Endothelial cell of umbilical vein (primary cell): ENCODE measurements around the gene POU5F1. TPM values are rescaled to one million over a fixed set of nuclear protein-coding genes. Genes with fewer than 3 reads are reported as not detected.
A peak's percentile ranks its signal among the peaks of the same experiment; 100 is the strongest.

ENCODE experiments used
- BruUV-seq: library from RNA; stranded (reverse); fragments of 400-500 nt; replicated peaks from 2 replicates; lab custom pipeline; 2021; lab: Mats Ljungman, UMichigan
- CTCF ChIA-PET: fragments of 300-600, 350-600 bp; sonication (Branson Sonifier 250); formaldehyde crosslinking; loops from one replicate; lab custom pipeline; 2021; ENCODE audit warnings: antibody characterized with exemption, inconsistent platforms; lab: Charles Lee
- POLR2A ChIA-PET: fragments of 300-600, 350-600 bp; sonication (Branson Sonifier 250); formaldehyde crosslinking; loops from one replicate; lab custom pipeline; 2021; ENCODE audit warnings: antibody characterized with exemption, inconsistent platforms; lab: Charles Lee
- DNase-seq: peaks from one replicate; pipeline ENCODE4 v3.0.0-alpha.2; 2011; ENCODE audit warnings: low read depth, low spot score
- FAIRE-seq: peaks from 2 replicates; lab custom pipeline; 2011; peaks lifted over from hg19 to GRCh38; lab: Jason Lieb, UNC
- H2AFZ ChIP-seq: 2 replicates; pipeline ENCODE4 v1.6.0; 2012; ENCODE audit warnings: low read depth, low read length, control low read depth, inconsistent platforms
- H3K27ac ChIP-seq: 2 replicates; pipeline ENCODE4 v1.5.1; 2011; ENCODE audit warnings: low read depth, mild to moderate bottlenecking, control low read depth, low read length, moderate library complexity; ENCODE audit not compliant: insufficient read depth
- H3K27me3 ChIP-seq, 2 experiments: 2 replicates each; pipeline versions ENCODE4 v1.6.0 to v1.6.1; 2011; ENCODE audit warnings: low read length in 2 of 2, mixed read lengths in 1 of 2; ENCODE audit not compliant: control insufficient read depth in 2 of 2, insufficient read depth in 2 of 2
- H3K36me3 ChIP-seq, 2 experiments: 2 replicates in 1 of 2; 3 replicates in 1 of 2; pipeline ENCODE4 v1.5.1; 2011; ENCODE audit warnings: low read length in 2 of 2, mild to moderate bottlenecking in 1 of 2, moderate library complexity in 1 of 2; ENCODE audit not compliant: control insufficient read depth in 2 of 2, insufficient read depth in 2 of 2; ENCODE audit errors: extremely low read depth in 1 of 2
- H3K4me1 ChIP-seq: 3 replicates; pipeline ENCODE4 v1.5.1; 2011; ENCODE audit warnings: mild to moderate bottlenecking, low read length; ENCODE audit not compliant: control insufficient read depth, insufficient read depth; ENCODE audit errors: extremely low read depth
- H3K4me2 ChIP-seq: 2 replicates; pipeline ENCODE4 v1.6.1; 2011; ENCODE audit warnings: low read length, control low read depth, mixed read lengths; ENCODE audit not compliant: insufficient read depth
- H3K4me3 ChIP-seq, 3 experiments: fragments of 200-600 bp in 1 of 3; sonication (generic), shearing (Covaris generic) in 1 of 3; replicated peaks in 1 of 3; 2 replicates each; pipeline ENCODE4 v1.5.1; 2011 to 2016; ENCODE audit warnings: control low read depth in 3 of 3, low read length in 3 of 3, mild to moderate bottlenecking in 2 of 3, inconsistent platforms in 1 of 3, low read depth in 1 of 3, moderate library complexity in 1 of 3; ENCODE audit not compliant: insufficient read depth in 1 of 3
- H3K79me2 ChIP-seq: 2 replicates; pipeline ENCODE4 v1.6.0; 2012; ENCODE audit warnings: low read length, inconsistent platforms; ENCODE audit not compliant: control insufficient read depth, insufficient read depth
- H3K9ac ChIP-seq: replicated peaks from 2 replicates; pipeline ENCODE3; 2011; ENCODE audit warnings: low read length, control low read depth; ENCODE audit not compliant: insufficient read depth; ENCODE audit errors: extremely low read depth
- H3K9me1 ChIP-seq: replicated peaks from 3 replicates; pipeline ENCODE4 v1.6.0; 2011; ENCODE audit warnings: mild to moderate bottlenecking, low read length; ENCODE audit not compliant: control insufficient read depth, insufficient read depth; ENCODE audit errors: extremely low read depth
- H3K9me3 ChIP-seq: replicated peaks from 2 replicates; pipeline ENCODE4 v1.5.1; 2012; ENCODE audit warnings: low read length, inconsistent platforms; ENCODE audit not compliant: control insufficient read depth, insufficient read depth
- H4K20me1 ChIP-seq: replicated peaks from 2 replicates; pipeline ENCODE3; 2011; ENCODE audit warnings: mild to moderate bottlenecking, low read length; ENCODE audit not compliant: control insufficient read depth, insufficient read depth; ENCODE audit errors: extremely low read depth
- CTCF ChIP-seq, 2 donors: IDR thresholded peaks; 1 replicate in 1 of 2; 2 replicates in 1 of 2; pipeline ENCODE4 v1.5.1; 2011; ENCODE audit warnings: low read length in 2 of 2, mild to moderate bottlenecking in 2 of 2, moderate library complexity in 2 of 2, control low read depth in 1 of 2, inconsistent platforms in 1 of 2, low read depth in 1 of 2; ENCODE audit not compliant: insufficient read depth in 1 of 2; ENCODE audit errors: extremely low read depth in 1 of 2
- EZH2 ChIP-seq: IDR thresholded peaks from 2 replicates; pipeline ENCODE4 v1.6.1; 2012; ENCODE audit warnings: borderline replicate concordance, low read depth, mild to moderate bottlenecking, moderate library complexity, low read length, inconsistent platforms; ENCODE audit not compliant: severe bottlenecking
- FOS ChIP-seq: IDR thresholded peaks from 2 replicates; pipeline ENCODE4 v1.6.1; 2011; ENCODE audit warnings: mild to moderate bottlenecking, low read length, moderate library complexity, borderline replicate concordance; ENCODE audit not compliant: insufficient read depth
- JUN ChIP-seq: IDR thresholded peaks from 2 replicates; pipeline ENCODE4 v1.6.1; 2011; ENCODE audit warnings: borderline replicate concordance, low read depth; ENCODE audit not compliant: insufficient read length, insufficient read depth
- POLR2A ChIP-seq: IDR thresholded peaks from 2 replicates; pipeline ENCODE4 v1.6.1; 2012; ENCODE audit warnings: low read depth, mild to moderate bottlenecking, control low read depth, low read length
- POLR2AphosphoS5 ChIP-seq: IDR thresholded peaks from 2 replicates; pipeline ENCODE4 v1.6.1; 2012; ENCODE audit warnings: low read depth, mild to moderate bottlenecking, control low read depth, low read length, moderate library complexity; ENCODE audit not compliant: insufficient read depth
- dilution Hi-C: fragments of 300-500 bp; cut with MboI; formaldehyde crosslinking; loops from one replicate; pipeline ENCODE4 v1.15.0; 2019; ENCODE audit warnings: low sequenced_read_pairs; ENCODE audit not compliant: extremely low pct_ligation_motif_present
- intact Hi-C: fragments of 100-400 bp; cut with micrococcal nuclease; formaldehyde crosslinking; loops from one replicate; pipeline ENCODE4 v1.10.0; 2022
- polyA plus RNA-seq, 4 experiments: library from polyadenylated mRNA; depleted of rRNA in 3 of 4; stranded (reverse) in 3 of 4; unstranded in 1 of 4; fragments of >200 nt; gene quantifications; 2 replicates each; pipeline versions ENCODE4 v1.2.1 to v1.2.3, GENCODE V29; 2011 to 2012; ENCODE audit warnings: missing spikeins in 1 of 4
- small RNA-seq: library from RNA; depleted of rRNA; stranded (forward); fragments of <200 nt; gene quantifications from one replicate; pipeline ENCODE3, GENCODE V24; 2012; ENCODE audit warnings: low replicate concordance, low read depth; ENCODE audit not compliant: insufficient read depth, insufficient read length
- total RNA-seq: library from RNA; stranded (reverse); gene quantifications from 2 replicates; pipeline ENCODE4 v1.2.3, GENCODE V29; 2021

The POU5F1 gene
- total and polyA plus RNA-seq, 2 donors (not counting 3 experiments of a cell fraction or from before 2014, with no cell fraction given), result 0.63 TPM; not detected in 1

- no peaks in the 10 kb centered on the region for H3K36me3 ChIP-seq
- no peaks in the 10 kb centered on the region for H3K79me2 ChIP-seq
- ChIA-PET CTCF (interaction anchor here (0.6 to 8.2 kb wide), 22 partner anchors 12 to 1840 kb away, joined by 3 to 102 read pairs (median 4); partner anchors contain the start of genes GTF2H4, MUCL3 and VARS2), POLR2A (interaction anchor here (0.6 to 2.2 kb wide), 6 partner anchors 10 to 557 kb away, joined by 3 to 8 read pairs (median 4); partner anchors contain the start of gene PRR3)
- H3K4me1 ChIP-seq, result peaks cover 21% of the 10 kb centered on the region
- BruUV-seq, result no TSS peak
- H3K9me1 ChIP-seq, result no peaks in the 10 kb centered on the region
- peak within 1 kb of the TSS in 1 of 3 experiments; percentile 3 for H3K4me3 ChIP-seq
- TF ChIP-seq POLR2AphosphoS5 (peak; percentile 56), POLR2A (no peak), CTCF (IDR thresholded peaks at IDR 0.05; ENCODE audit: extremely low read depth in 1 of 2, insufficient read depth in 1 of 2, low read depth in 1 of 2, low read length in 2 of 2) (no peak), JUN (peak; percentile 37), EZH2 (no peak), FOS (peak; percentile 89)
- peaks cover 5 to 11% of the 10 kb centered on the region in 2 experiments for H3K27me3 ChIP-seq
- H2AFZ ChIP-seq, result peak within 1 kb of the TSS; percentile 93
- dilution Hi-C loops, result no loop called here
- FAIRE-seq, result peak; percentile 98
- H3K27ac ChIP-seq, result peak within 1 kb of the TSS; percentile 51
- DNase-seq, result peak; percentile 86
- peak within 1 kb of the TSS; percentile 38 for H3K9ac ChIP-seq
- peak within 1 kb of the TSS; percentile 53 for H3K4me2 ChIP-seq
- intact Hi-C loops, result loop anchor here (1.0 kb wide), 2 partner anchors 20 to 27 kb away; no protein-coding TSS in a partner anchor
- no peaks in the 10 kb centered on the region for H4K20me1 ChIP-seq
- no peaks in the 10 kb centered on the region for H3K9me3 ChIP-seq
Observed at GRCh38 chr6:31114541-31114878, 56.0 kb downstream of the POU5F1 start, which contains the start of gene PSORS1C1. Gene PSORS1C1, plus strand, starts transcription at chr6:31114800. Its CDS starts 14,833 bp downstream, at chr6:31129633.

Small RNA genes lying within 50 kb of the gene (small RNA-seq; reads per million reads assigned to genes)
- gene POLR2LP1, result not detected

Other genes with a start within 250 kb of the POU5F1 start
- not detected in 2 replicates for gene SFTA2, start 238.5 kb downstream of the POU5F1 start, total RNA-seq
- not detected in 2 replicates for gene SFTA2, start 238.5 kb downstream of the POU5F1 start, polyA plus RNA-seq
- gene MUCL3, start 229.7 kb downstream of the POU5F1 start, total RNA-seq, result not detected in 2 replicates
- gene MUCL3, start 229.7 kb downstream of the POU5F1 start, polyA plus RNA-seq, result not detected in 2 replicates
- not detected in 2 replicates for gene MUC21, start 187.0 kb downstream of the POU5F1 start, total RNA-seq
- gene MUC21, start 187.0 kb downstream of the POU5F1 start, polyA plus RNA-seq, result not detected in 2 replicates
- not detected in 2 replicates for gene MUC22, start 160.2 kb downstream of the POU5F1 start, total RNA-seq
- not detected in 2 replicates for gene MUC22, start 160.2 kb downstream of the POU5F1 start, polyA plus RNA-seq
- gene C6orf15, start 58.1 kb downstream of the POU5F1 start, total RNA-seq, result not detected in 2 replicates
- not detected in 2 replicates for gene C6orf15, start 58.1 kb downstream of the POU5F1 start, polyA plus RNA-seq
- gene PSORS1C1, start 55.9 kb downstream of the POU5F1 start, total RNA-seq, result 9.2 and 13.2 TPM in 2 replicates
- 1.1 TPM in 2 replicates for gene PSORS1C1, start 55.9 kb downstream of the POU5F1 start, polyA plus RNA-seq
- not detected in 2 replicates for gene CDSN, start 50.2 kb downstream of the POU5F1 start, total RNA-seq
- gene CDSN, start 50.2 kb downstream of the POU5F1 start, polyA plus RNA-seq, result 0.03 TPM in 1 of 2 replicates, not detected in the other
- not detected in 2 replicates for gene PSORS1C2, start 31.6 kb downstream of the POU5F1 start, total RNA-seq
- gene PSORS1C2, start 31.6 kb downstream of the POU5F1 start, polyA plus RNA-seq, result not detected in 2 replicates
- 22.9 and 23.2 TPM in 2 replicates for gene CCHCR1, start 12.9 kb downstream of the POU5F1 start, total RNA-seq
- 12.0 and 12.8 TPM in 2 replicates for gene CCHCR1, start 12.9 kb downstream of the POU5F1 start, polyA plus RNA-seq
- gene TCF19, start 12.1 kb downstream of the POU5F1 start, total RNA-seq, result 28.0 and 31.7 TPM in 2 replicates
- 13.9 and 14.5 TPM in 2 replicates for gene TCF19, start 12.1 kb downstream of the POU5F1 start, polyA plus RNA-seq
- 102 and 109 TPM in 2 replicates for gene HLA-C, start 101.4 kb upstream of the POU5F1 start, total RNA-seq
- 287 and 345 TPM in 2 replicates for gene HLA-C, start 101.4 kb upstream of the POU5F1 start, polyA plus RNA-seq
- gene HLA-B, start 186.5 kb upstream of the POU5F1 start, total RNA-seq, result 111 and 126 TPM in 2 replicates
- 119 and 151 TPM in 2 replicates for gene HLA-B, start 186.5 kb upstream of the POU5F1 start, polyA plus RNA-seq
- gene MICA, start 232.9 kb upstream of the POU5F1 start, total RNA-seq, result 42.5 and 45.2 TPM in 2 replicates
- gene MICA, start 232.9 kb upstream of the POU5F1 start, polyA plus RNA-seq, result 99.3 and 101 TPM in 2 replicates